HCT116 (cell line): Measurements from ENCODE around the gene DKK2. TPM values are rescaled to one million over a fixed set of nuclear protein-coding genes. Genes with fewer than 3 reads are reported as not detected.

Experiments used
- ATAC-seq: fragments of 200-7000 bp; cut with Tn5 transposase; 2 replicates; pipeline ENCODE4 v1.9.1; 2020; ENCODE audit warnings: mild to moderate bottlenecking, moderate library complexity
- BruUV-seq: library from RNA; stranded (reverse); fragments of 400-500 nt; replicated peaks from 2 replicates; lab custom pipeline; 2021; lab: Mats Ljungman, UMichigan
- CTCF ChIA-PET: fragments of 300-600 bp; sonication (Branson Sonifier 250); formaldehyde crosslinking; loops from one replicate; lab custom pipeline; 2021; ENCODE audit warnings: antibody characterized with exemption; lab: Charles Lee
- POLR2A ChIA-PET: fragments of 300-600, 350-600 bp; sonication (Branson Sonifier 250); formaldehyde crosslinking; loops from one replicate; lab custom pipeline; 2021; ENCODE audit warnings: antibody characterized with exemption; lab: Charles Lee
- RAD21 ChIA-PET, 2 experiments: fragments of 300-600 bp; sonication (Branson Sonifier 250); formaldehyde crosslinking; loops; one replicate each; lab custom pipeline; 2023; ENCODE audit warnings: low total read pairs in 2 of 2; ENCODE audit not compliant: uncharacterized antibody in 2 of 2, unreplicated experiment in 2 of 2, low non-redundant PET in 1 of 2; lab: Charles Lee
- DNase-seq: peaks from one replicate; pipeline ENCODE4 v3.0.0-alpha.2; 2010; ENCODE audit warnings: low read depth, low spot score
- H2AFZ ChIP-seq: fragments of 200-600 bp; shearing (Covaris generic), sonication (generic); 2 replicates; pipeline ENCODE4 v1.6.1; 2017; ENCODE audit warnings: low read depth, mixed run types, mixed read lengths, antibody characterized with exemption, low read length; ENCODE audit not compliant: poor library complexity, severe bottlenecking
- H3K27ac ChIP-seq: 2 replicates; pipeline ENCODE4 v1.5.1; 2012; ENCODE audit warnings: low read depth, low read length
- H3K27me3 ChIP-seq: fragments of 200-600 bp; sonication (generic); 2 replicates; pipeline ENCODE4 v1.6.1; 2016; ENCODE audit warnings: mixed run types, low read length, mixed read lengths; ENCODE audit not compliant: insufficient read depth
- H3K36me3 ChIP-seq, 2 experiments: fragments of 200-500 bp in 1 of 2; fragments of 200-600 bp in 1 of 2; sonication (Bioruptor generic) in 1 of 2; sonication (generic) in 1 of 2; 2 replicates each; pipeline versions ENCODE4 v1.5.1 to v1.6.1; 2014 to 2016; ENCODE audit warnings: low read length in 2 of 2, inconsistent platforms in 1 of 2, mixed read lengths in 1 of 2, mixed run types in 1 of 2; ENCODE audit not compliant: insufficient read depth in 2 of 2, control insufficient read depth in 1 of 2
- H3K4me1 ChIP-seq, 2 experiments: fragments of 200-600 bp in 1 of 2; sonication (generic) in 1 of 2; 2 replicates each; pipeline versions ENCODE4 v1.5.1 to v1.6.1; 2012 to 2017; ENCODE audit warnings: low read length in 2 of 2, inconsistent platforms in 1 of 2, mild to moderate bottlenecking in 1 of 2, mixed read lengths in 1 of 2, mixed run types in 1 of 2, moderate library complexity in 1 of 2; ENCODE audit not compliant: insufficient read depth in 2 of 2, control insufficient read depth in 1 of 2
- H3K4me2 ChIP-seq: fragments of 200-600 bp; sonication (generic); 2 replicates; pipeline ENCODE4 v1.6.1; 2017; ENCODE audit warnings: mixed run types, low read length, mixed read lengths
- H3K4me3 ChIP-seq, 2 experiments: fragments of 200-600 bp in 1 of 2; sonication (generic) in 1 of 2; replicated peaks in 1 of 2; 2 replicates each; pipeline ENCODE4 v1.5.1; 2011 to 2016; ENCODE audit warnings: low read length in 2 of 2, control low read depth in 1 of 2, low read depth in 1 of 2, mild to moderate bottlenecking in 1 of 2, mixed read lengths in 1 of 2, mixed run types in 1 of 2
- H3K79me2 ChIP-seq: fragments of 200-600 bp; sonication (generic); 2 replicates; pipeline ENCODE4 v1.6.1; 2017; ENCODE audit warnings: mild to moderate bottlenecking, mixed run types, low read length, moderate library complexity, mixed read lengths; ENCODE audit not compliant: insufficient read depth
- H3K9ac ChIP-seq: fragments of 200-600 bp; sonication (generic); 2 replicates; pipeline ENCODE4 v1.6.1; 2016; ENCODE audit warnings: low read length, mixed read lengths
- H3K9me2 ChIP-seq: fragments of 200-600 bp; sonication (generic), shearing (Covaris generic); 2 replicates; pipeline ENCODE4 v1.6.1; 2017; ENCODE audit warnings: mixed run types, mild to moderate bottlenecking, moderate library complexity; ENCODE audit not compliant: insufficient read depth
- H3K9me3 ChIP-seq, 2 experiments: fragments of 200-500 bp in 1 of 2; fragments of 200-600 bp in 1 of 2; sonication (Bioruptor generic) in 1 of 2; sonication (generic) in 1 of 2; 2 replicates each; pipeline ENCODE4 v1.6.1; 2014 to 2017; ENCODE audit warnings: low read length in 2 of 2, mixed read lengths in 2 of 2, inconsistent platforms in 1 of 2, low read depth in 1 of 2, mild to moderate bottlenecking in 1 of 2, mixed run types in 1 of 2, moderate library complexity in 1 of 2; ENCODE audit not compliant: control insufficient read depth in 1 of 2, insufficient read depth in 1 of 2
- H4K20me1 ChIP-seq: fragments of 200-600 bp; sonication (generic), shearing (Covaris generic); 2 replicates; pipeline ENCODE4 v1.6.1; 2017; ENCODE audit warnings: mixed run types, mild to moderate bottlenecking, moderate library complexity; ENCODE audit not compliant: insufficient read depth
- CBX3 ChIP-seq: IDR thresholded peaks from 2 replicates; pipeline ENCODE4 v1.6.1; 2012; ENCODE audit warnings: low read depth
- CEBPB ChIP-seq: IDR thresholded peaks from 2 replicates; pipeline ENCODE4 v1.6.1; 2012; ENCODE audit warnings: low read depth
- EZH2 ChIP-seq: fragments of 200-600 bp; sonication (generic); IDR thresholded peaks from 2 replicates; pipeline ENCODE4 v1.6.1; 2017; ENCODE audit warnings: antibody characterized with exemption, mixed run types
- FOSL1 ChIP-seq: IDR thresholded peaks from 2 replicates; pipeline ENCODE4 v1.6.1; 2012; ENCODE audit warnings: low read depth
- JUND ChIP-seq: IDR thresholded peaks from 2 replicates; pipeline ENCODE4 v1.6.1; 2012
- POLR2AphosphoS5 ChIP-seq: IDR thresholded peaks from 2 replicates; pipeline ENCODE4 v1.6.1; 2011; ENCODE audit warnings: mild to moderate bottlenecking, low read depth, low read length, moderate library complexity
- RAD21 ChIP-seq: IDR thresholded peaks from 2 replicates; pipeline ENCODE4 v1.6.1; 2012; ENCODE audit warnings: low read depth, mild to moderate bottlenecking
- SP1 ChIP-seq: IDR thresholded peaks from 2 replicates; pipeline ENCODE4 v1.6.1; 2012; ENCODE audit warnings: low read depth
- SRF ChIP-seq: IDR thresholded peaks from 2 replicates; pipeline ENCODE4 v1.6.1; 2012; ENCODE audit warnings: low read depth
- YY1 ChIP-seq: IDR thresholded peaks from 2 replicates; pipeline ENCODE4 v1.6.1; 2011; ENCODE audit warnings: low read length, low read depth, moderate library complexity, mild to moderate bottlenecking; ENCODE audit not compliant: insufficient replicate concordance; ENCODE audit errors: extremely low read depth
- intact Hi-C: fragments of 100-400 bp; cut with micrococcal nuclease; formaldehyde crosslinking; loops from 2 replicates; pipeline ENCODE4 v1.10.0; 2022
- total RNA-seq: library from RNA; stranded (reverse); gene quantifications from one replicate; pipeline ENCODE4 v1.2.1, GENCODE V29; 2021; ENCODE audit not compliant: unreplicated experiment
- TF ChIP-seq, protein P1 (sequence below), 3 experiments: fragments of 200-600 bp in 1 of 3; sonication (generic) in 1 of 3; IDR thresholded peaks in 2 of 3; conservative IDR thresholded peaks in 1 of 3; 2 replicates each; pipeline ENCODE4 v1.5.1; 2012 to 2017; ENCODE audit warnings: low read depth in 2 of 3, low read length in 2 of 3, antibody characterized with exemption in 1 of 3, borderline replicate concordance in 1 of 3, control low read depth in 1 of 3, mild to moderate bottlenecking in 1 of 3, mixed read lengths in 1 of 3, mixed run types in 1 of 3, moderate library complexity in 1 of 3; ENCODE audit not compliant: insufficient read depth in 1 of 3
- TF ChIP-seq, protein P2 (sequence below): IDR thresholded peaks from 2 replicates; pipeline ENCODE4 v1.6.1; 2012

Gene DKK2
- total RNA-seq, 1 experiment from 2014 or later, result not detected

DNA sequence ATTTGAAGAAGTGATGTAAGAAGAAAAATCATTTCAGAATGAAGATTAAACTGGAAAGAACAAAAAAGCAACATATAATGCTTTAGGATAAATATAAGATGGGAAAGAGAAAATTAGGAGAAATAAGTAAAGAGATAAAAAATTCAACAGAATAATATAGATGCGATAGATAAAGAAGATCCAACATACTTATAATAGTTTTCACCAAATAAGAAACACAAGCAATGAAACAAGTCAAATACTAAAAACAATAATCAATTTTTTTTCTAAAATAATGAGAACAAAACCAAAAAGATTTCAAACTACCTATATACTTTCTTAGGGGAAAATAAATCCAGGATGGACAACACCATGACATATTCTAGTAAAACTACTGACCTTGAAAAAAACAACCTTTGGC is 10.1 kb upstream of the DKK2 start:
- Histone ChIP-seq H3K27me3 (no peaks in the 10 kb centered on the region), H3K9me2 (no peaks in the 10 kb centered on the region), H3K4me2 (no peak overlapping the region), H3K4me3 (no peak overlapping the region), H3K9ac (no peak overlapping the region), H4K20me1 (no peaks in the 10 kb centered on the region), H3K9me3 (no peaks in the 10 kb centered on the region; a peak in 1 of 4 replicates), H3K36me3 (no peaks in the 10 kb centered on the region), H2AFZ (no peak overlapping the region), H3K27ac (no peak overlapping the region), H3K79me2 (no peaks in the 10 kb centered on the region), H3K4me1 (no peaks in the 10 kb centered on the region)
- CTCF ChIA-PET, result no interaction called here
- BruUV-seq, result no TSS peak
- intact Hi-C loops, result no loop called here
- RAD21 ChIA-PET, result no interaction called here
- POLR2A ChIA-PET, result no interaction called here
- TF ChIP-seq, protein P1, sequence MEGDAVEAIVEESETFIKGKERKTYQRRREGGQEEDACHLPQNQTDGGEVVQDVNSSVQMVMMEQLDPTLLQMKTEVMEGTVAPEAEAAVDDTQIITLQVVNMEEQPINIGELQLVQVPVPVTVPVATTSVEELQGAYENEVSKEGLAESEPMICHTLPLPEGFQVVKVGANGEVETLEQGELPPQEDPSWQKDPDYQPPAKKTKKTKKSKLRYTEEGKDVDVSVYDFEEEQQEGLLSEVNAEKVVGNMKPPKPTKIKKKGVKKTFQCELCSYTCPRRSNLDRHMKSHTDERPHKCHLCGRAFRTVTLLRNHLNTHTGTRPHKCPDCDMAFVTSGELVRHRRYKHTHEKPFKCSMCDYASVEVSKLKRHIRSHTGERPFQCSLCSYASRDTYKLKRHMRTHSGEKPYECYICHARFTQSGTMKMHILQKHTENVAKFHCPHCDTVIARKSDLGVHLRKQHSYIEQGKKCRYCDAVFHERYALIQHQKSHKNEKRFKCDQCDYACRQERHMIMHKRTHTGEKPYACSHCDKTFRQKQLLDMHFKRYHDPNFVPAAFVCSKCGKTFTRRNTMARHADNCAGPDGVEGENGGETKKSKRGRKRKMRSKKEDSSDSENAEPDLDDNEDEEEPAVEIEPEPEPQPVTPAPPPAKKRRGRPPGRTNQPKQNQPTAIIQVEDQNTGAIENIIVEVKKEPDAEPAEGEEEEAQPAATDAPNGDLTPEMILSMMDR (IDR thresholded peaks at IDR 0.05 in 2 of 3, conservative IDR thresholded peaks at IDR 0.05 in 1 of 3; ENCODE audit: borderline replicate concordance in 1 of 3, insufficient read depth in 1 of 3, low read depth in 2 of 3, low read length in 2 of 3), result no peak
- TF ChIP-seq, protein P2, sequence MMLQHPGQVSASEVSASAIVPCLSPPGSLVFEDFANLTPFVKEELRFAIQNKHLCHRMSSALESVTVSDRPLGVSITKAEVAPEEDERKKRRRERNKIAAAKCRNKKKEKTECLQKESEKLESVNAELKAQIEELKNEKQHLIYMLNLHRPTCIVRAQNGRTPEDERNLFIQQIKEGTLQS, result no peak
- TF ChIP-seq FOSL1 (no peak), EZH2 (no peak), SP1 (no peak), YY1 (no peak), SRF (no peak), CBX3 (no peak), JUND (no peak), POLR2AphosphoS5 (no peak), CEBPB (no peak), RAD21 (no peak)
- ATAC-seq (no peak), DNase-seq (no peak)
